ENCODE measurements around the gene F2RL2.
"Not testable (repeated sequence)": the region's sequence is repeated elsewhere in the genome, so short reads cannot be mapped to it uniquely, and the experiment has no call there.

Gene F2RL2

GRCh38 chr5:76606701-76607100 lies 16.5 kb downstream of the F2RL2 start:
- Histone ChIP-seq H3K9me3 (ENCODE audit: control insufficient read depth, low read length) (no peaks in the 10 kb centered on the region), H3K27ac (ENCODE audit: low read depth, low read length, severe bottlenecking) (no peak overlapping the region), H3K36me3 (ENCODE audit: control insufficient read depth, insufficient read depth, low read length) (no peaks in the 10 kb centered on the region), H3K4me3 (ENCODE audit: extremely low read depth, insufficient read depth, low read length, poor library complexity, severe bottlenecking) (no peak overlapping the region), H3K4me1 (ENCODE audit: control insufficient read depth, insufficient read depth, low read length, poor library complexity, severe bottlenecking) (peaks cover 5% of the 10 kb centered on the region)
- 20% methylated on average over 1 of the region's 2 CpGs; no CpG with 5 or more reads in 1 of the 2 experiments for WGBS, 2 experiments (ENCODE audit: insufficient coverage in 2 of 2)

- Histone ChIP-seq H3K36me3 (ENCODE audit: control insufficient read depth, insufficient read depth, low read length) (no peaks in the 10 kb centered on the region), H3K4me1 (ENCODE audit: control insufficient read depth, insufficient read depth, low read length, poor library complexity, severe bottlenecking) (peaks cover 5% of the 10 kb centered on the region), H3K4me3 (ENCODE audit: extremely low read depth, insufficient read depth, low read length, poor library complexity, severe bottlenecking) (no peak overlapping the region), H3K9me3 (ENCODE audit: control insufficient read depth, low read length) (no peaks in the 10 kb centered on the region), H3K27ac (ENCODE audit: low read depth, low read length, severe bottlenecking) (no peak overlapping the region)
- 44 to 88% methylated on average over 1 to 2 of the region's 2 CpGs for WGBS, 2 experiments (ENCODE audit: insufficient coverage in 2 of 2)
These were observed 18.4 kb downstream of the F2RL2 start for GRCh38 chr5:76604838-76605237.

- H3K4me3 ChIP-seq (ENCODE audit: extremely low read depth, insufficient read depth, low read length, poor library complexity, severe bottlenecking); H3K9me3 ChIP-seq (ENCODE audit: control insufficient read depth, low read length); H3K36me3 ChIP-seq (ENCODE audit: control insufficient read depth, insufficient read depth, low read length); H3K27ac ChIP-seq (ENCODE audit: low read depth, low read length, severe bottlenecking); H3K4me1 ChIP-seq (ENCODE audit: control insufficient read depth, insufficient read depth, low read length, poor library complexity, severe bottlenecking): not testable (repeated sequence)
- WGBS, 2 experiments (ENCODE audit: insufficient coverage in 2 of 2): no CpG with 5 or more reads among the region's 1 CpG
These were observed 19.2 kb downstream of the F2RL2 start for GRCh38 chr5:76603991-76604390.

- 100% methylated on average over 1 of the region's 2 CpGs for WGBS, 2 experiments (ENCODE audit: insufficient coverage in 2 of 2)
- H3K36me3 ChIP-seq (ENCODE audit: control insufficient read depth, insufficient read depth, low read length): no peaks in the 10 kb centered on the region
- H3K4me1 ChIP-seq (ENCODE audit: control insufficient read depth, insufficient read depth, low read length, poor library complexity, severe bottlenecking): no peaks in the 10 kb centered on the region
- H3K27ac ChIP-seq (ENCODE audit: low read depth, low read length, severe bottlenecking): no peak overlapping the region
- H3K4me3 ChIP-seq (ENCODE audit: extremely low read depth, insufficient read depth, low read length, poor library complexity, severe bottlenecking): no peak overlapping the region
- no peaks in the 10 kb centered on the region for H3K9me3 ChIP-seq (ENCODE audit: control insufficient read depth, low read length)
These were observed 21.0 kb downstream of the F2RL2 start for GRCh38 chr5:76602094-76602726.

GRCh38 chr5:76601470-76601869 lies 21.7 kb downstream of the F2RL2 start:
- Histone ChIP-seq H3K36me3 (ENCODE audit: control insufficient read depth, insufficient read depth, low read length) (no peaks in the 10 kb centered on the region), H3K4me3 (ENCODE audit: extremely low read depth, insufficient read depth, low read length, poor library complexity, severe bottlenecking) (no peak overlapping the region), H3K27ac (ENCODE audit: low read depth, low read length, severe bottlenecking) (no peak overlapping the region), H3K9me3 (ENCODE audit: control insufficient read depth, low read length) (no peaks in the 10 kb centered on the region), H3K4me1 (ENCODE audit: control insufficient read depth, insufficient read depth, low read length, poor library complexity, severe bottlenecking) (no peaks in the 10 kb centered on the region)
- WGBS, 2 experiments (ENCODE audit: insufficient coverage in 2 of 2): 14 to 43% methylated on average over 2 to 3 of the region's 3 CpGs

- Histone ChIP-seq H3K4me3 (ENCODE audit: extremely low read depth, insufficient read depth, low read length, poor library complexity, severe bottlenecking) (no peak overlapping the region), H3K27ac (ENCODE audit: low read depth, low read length, severe bottlenecking) (no peak overlapping the region), H3K36me3 (ENCODE audit: control insufficient read depth, insufficient read depth, low read length) (no peaks in the 10 kb centered on the region), H3K9me3 (ENCODE audit: control insufficient read depth, low read length) (no peaks in the 10 kb centered on the region), H3K4me1 (ENCODE audit: control insufficient read depth, insufficient read depth, low read length, poor library complexity, severe bottlenecking) (no peaks in the 10 kb centered on the region)
- WGBS, 2 experiments (ENCODE audit: insufficient coverage in 2 of 2): 76 to 95% methylated on average over 4 of the region's 4 CpGs
These were observed 22.5 kb downstream of the F2RL2 start for GRCh38 chr5:76600716-76601115.

GRCh38 chr5:76598531-76598930 lies 24.7 kb downstream of the F2RL2 start:
- H3K36me3 ChIP-seq (ENCODE audit: control insufficient read depth, insufficient read depth, low read length): no peaks in the 10 kb centered on the region
- H3K4me3 ChIP-seq (ENCODE audit: extremely low read depth, insufficient read depth, low read length, poor library complexity, severe bottlenecking): no peak overlapping the region
- no CpG with 5 or more reads among the region's 2 CpGs for WGBS, 2 experiments (ENCODE audit: insufficient coverage in 2 of 2)
- no peaks in the 10 kb centered on the region for H3K9me3 ChIP-seq (ENCODE audit: control insufficient read depth, low read length)
- H3K27ac ChIP-seq (ENCODE audit: low read depth, low read length, severe bottlenecking): no peak overlapping the region
- H3K4me1 ChIP-seq (ENCODE audit: control insufficient read depth, insufficient read depth, low read length, poor library complexity, severe bottlenecking): no peaks in the 10 kb centered on the region

- no peaks in the 10 kb centered on the region for H3K4me1 ChIP-seq (ENCODE audit: control insufficient read depth, insufficient read depth, low read length, poor library complexity, severe bottlenecking)
- no peak overlapping the region for H3K27ac ChIP-seq (ENCODE audit: low read depth, low read length, severe bottlenecking)
- no peaks in the 10 kb centered on the region for H3K36me3 ChIP-seq (ENCODE audit: control insufficient read depth, insufficient read depth, low read length)
- H3K9me3 ChIP-seq (ENCODE audit: control insufficient read depth, low read length): no peaks in the 10 kb centered on the region
- 83 to 92% methylated on average over 1 to 2 of the region's 3 CpGs for WGBS, 2 experiments (ENCODE audit: insufficient coverage in 2 of 2)
- no peak overlapping the region for H3K4me3 ChIP-seq (ENCODE audit: extremely low read depth, insufficient read depth, low read length, poor library complexity, severe bottlenecking)
These were observed 27.3 kb downstream of the F2RL2 start for GRCh38 chr5:76595755-76596481.

- no peaks in the 10 kb centered on the region for H3K4me1 ChIP-seq (ENCODE audit: control insufficient read depth, insufficient read depth, low read length, poor library complexity, severe bottlenecking)
- H3K9me3 ChIP-seq (ENCODE audit: control insufficient read depth, low read length): no peaks in the 10 kb centered on the region
- H3K36me3 ChIP-seq (ENCODE audit: control insufficient read depth, insufficient read depth, low read length): no peaks in the 10 kb centered on the region
- WGBS, 2 experiments (ENCODE audit: insufficient coverage in 2 of 2): 92 to 100% methylated on average over 1 to 2 of the region's 4 CpGs
- no peak overlapping the region for H3K4me3 ChIP-seq (ENCODE audit: extremely low read depth, insufficient read depth, low read length, poor library complexity, severe bottlenecking)
- H3K27ac ChIP-seq (ENCODE audit: low read depth, low read length, severe bottlenecking): no peak overlapping the region
These were observed 29.1 kb downstream of the F2RL2 start for GRCh38 chr5:76594107-76594506.

- H3K27ac ChIP-seq (ENCODE audit: low read depth, low read length, severe bottlenecking): no peak overlapping the region
- WGBS, 2 experiments (ENCODE audit: insufficient coverage in 2 of 2): no CpG with 5 or more reads among the region's 3 CpGs
- H3K36me3 ChIP-seq (ENCODE audit: control insufficient read depth, insufficient read depth, low read length): no peaks in the 10 kb centered on the region
- no peak overlapping the region for H3K4me3 ChIP-seq (ENCODE audit: extremely low read depth, insufficient read depth, low read length, poor library complexity, severe bottlenecking)
- no peaks in the 10 kb centered on the region for H3K9me3 ChIP-seq (ENCODE audit: control insufficient read depth, low read length)
- H3K4me1 ChIP-seq (ENCODE audit: control insufficient read depth, insufficient read depth, low read length, poor library complexity, severe bottlenecking): no peaks in the 10 kb centered on the region
These were observed 30.5 kb downstream of the F2RL2 start for GRCh38 chr5:76592692-76593091.

- Histone ChIP-seq H3K4me3 (ENCODE audit: extremely low read depth, insufficient read depth, low read length, poor library complexity, severe bottlenecking) (no peak overlapping the region), H3K9me3 (ENCODE audit: control insufficient read depth, low read length) (no peaks in the 10 kb centered on the region), H3K4me1 (ENCODE audit: control insufficient read depth, insufficient read depth, low read length, poor library complexity, severe bottlenecking) (no peaks in the 10 kb centered on the region), H3K36me3 (ENCODE audit: control insufficient read depth, insufficient read depth, low read length) (no peaks in the 10 kb centered on the region), H3K27ac (ENCODE audit: low read depth, low read length, severe bottlenecking) (no peak overlapping the region)
- WGBS, 2 experiments (ENCODE audit: insufficient coverage in 2 of 2): 98 to 100% methylated on average over 3 of the region's 3 CpGs
These were observed 31.8 kb downstream of the F2RL2 start for GRCh38 chr5:76591366-76591765.

All from mesodermal cell (in vitro differentiated cells).